ENCODE measurements around the gene MOB2.

- TF ChIP-seq CTCF (conservative IDR thresholded peaks at IDR 0.05 in 1 of 2, IDR thresholded peaks at IDR 0.05 in 1 of 2; ENCODE audit: low read depth in 1 of 2, low read length in 2 of 2) (no peak), EZH2 (IDR thresholded peaks at IDR 0.05; ENCODE audit: low read length, missing control alignments) (no peak)
These were observed 23.9 kb downstream of the MOB2 start for GRCh38 chr11:1462698-1462975.
